Skeletal muscle tissue (tissue), 4 donors: ENCODE data around the gene PLOD3. TPM values are rescaled to one million over a fixed set of nuclear protein-coding genes. Genes with fewer than 3 reads are reported as not detected.

ENCODE experiments used
- H3K27ac ChIP-seq: one replicate; pipeline ENCODE4 v1.7.0; 2013; ENCODE audit warnings: mild to moderate bottlenecking, low read depth, low read length, inconsistent platforms
- H3K27me3 ChIP-seq, 3 donors: one replicate each; pipeline ENCODE4 v1.7.0; 2013; ENCODE audit warnings: low read length in 3 of 3; ENCODE audit not compliant: control insufficient read depth in 3 of 3, insufficient read depth in 3 of 3
- H3K36me3 ChIP-seq, 3 donors: one replicate each; pipeline ENCODE4 v1.7.0; 2013; ENCODE audit warnings: low read length in 3 of 3; ENCODE audit not compliant: control insufficient read depth in 3 of 3, insufficient read depth in 3 of 3
- H3K4me1 ChIP-seq, 3 donors: one replicate each; pipeline ENCODE4 v1.7.0; 2013; ENCODE audit warnings: low read length in 3 of 3, mild to moderate bottlenecking in 3 of 3; ENCODE audit not compliant: control insufficient read depth in 3 of 3, insufficient read depth in 3 of 3
- H3K4me3 ChIP-seq, 3 donors: one replicate each; pipeline ENCODE4 v1.7.0; 2013; ENCODE audit warnings: low read length in 3 of 3
- H3K9ac ChIP-seq, 3 donors: one replicate each; pipeline ENCODE4 v1.7.0; 2013; ENCODE audit warnings: low read length in 3 of 3, mild to moderate bottlenecking in 3 of 3, moderate library complexity in 2 of 3, low read depth in 1 of 3
- H3K9me3 ChIP-seq, 3 donors: one replicate each; pipeline ENCODE4 v1.7.0; 2013; ENCODE audit warnings: low read length in 3 of 3; ENCODE audit not compliant: control insufficient read depth in 3 of 3
- total RNA-seq: library from RNA; depleted of rRNA; stranded (reverse); fragments of >200 nt; gene quantifications from one replicate; pipeline ENCODE4 v1.2.3, GENCODE V29; 2014
- donor health status: Osteomylitis.

The PLOD3 gene
- total RNA-seq, 1 donor from 2014 or later, result 20.9 TPM

GRCh38 chr7:101186844-101187428 is 30.4 kb downstream of the PLOD3 start:
- H3K36me3 ChIP-seq, result no peaks in the 10 kb centered on the region
- no peaks in the 10 kb centered on the region for H3K9me3 ChIP-seq
- peaks cover 0 to 6% (median 3%) of the 10 kb centered on the region in 3 donors for H3K27me3 ChIP-seq
- H3K9ac ChIP-seq, result no peak overlapping the region
- H3K4me3 ChIP-seq, result no peak overlapping the region
- peaks cover 0 to 3% (median 0%) of the 10 kb centered on the region in 3 donors for H3K4me1 ChIP-seq
- H3K27ac ChIP-seq, result no peak overlapping the region

- H3K9me3 ChIP-seq, result no peaks in the 10 kb centered on the region
- H3K9ac ChIP-seq, result no peak overlapping the region
- H3K27ac ChIP-seq, result no peak overlapping the region
- H3K27me3 ChIP-seq, result peaks cover 0 to 6% (median 3%) of the 10 kb centered on the region in 3 donors
- H3K4me1 ChIP-seq, result peaks cover 0 to 3% (median 0%) of the 10 kb centered on the region in 3 donors
- H3K4me3 ChIP-seq, result no peak overlapping the region
- no peaks in the 10 kb centered on the region for H3K36me3 ChIP-seq
Measured at GRCh38 chr7:101186194-101186593, 31.2 kb downstream of the PLOD3 start.

- peaks cover 7 to 14% (median 9%) of the 10 kb centered on the region in 3 donors for H3K27me3 ChIP-seq
- H3K9ac ChIP-seq, result no peak overlapping the region
- no peaks in the 10 kb centered on the region for H3K36me3 ChIP-seq
- no peak overlapping the region for H3K4me3 ChIP-seq
- no peak overlapping the region for H3K27ac ChIP-seq
- peaks cover 0 to 3% (median 0%) of the 10 kb centered on the region in 3 donors for H3K4me1 ChIP-seq
- no peaks in the 10 kb centered on the region for H3K9me3 ChIP-seq
Measured at GRCh38 chr7:101185258-101185839, 32.0 kb downstream of the PLOD3 start.

- Histone ChIP-seq H3K27ac (no peak within 1 kb of the TSS), H3K4me3 (no peak within 1 kb of the TSS), H3K4me1 (peaks cover 0 to 3% (median 0%) of the 10 kb centered on the region in 3 donors), H3K27me3 (peaks cover 44 to 54% (median 50%) of the 10 kb centered on the region in 3 donors), H3K9me3 (no peaks in the 10 kb centered on the region), H3K36me3 (no peaks in the 10 kb centered on the region), H3K9ac (no peak within 1 kb of the TSS)
Measured at GRCh38 chr7:101180130-101180755, 37.1 kb downstream of the PLOD3 start, which contains the start of gene NAT16. NAT16 (minus strand) TSS chr7:101180293; CDS start chr7:101174807, 5,486 bp downstream.

- no peak overlapping the region for H3K4me3 ChIP-seq
- no peak overlapping the region for H3K27ac ChIP-seq
- H3K27me3 ChIP-seq, result peaks cover 48 to 54% (median 52%) of the 10 kb centered on the region in 3 donors
- peaks cover 0 to 3% (median 0%) of the 10 kb centered on the region in 3 donors for H3K4me1 ChIP-seq
- no peaks in the 10 kb centered on the region for H3K36me3 ChIP-seq
- H3K9me3 ChIP-seq, result no peaks in the 10 kb centered on the region
- H3K9ac ChIP-seq, result no peak overlapping the region
Measured at GRCh38 chr7:101179713-101180112, 37.7 kb downstream of the PLOD3 start.

GRCh38 chr7:101179117-101179516 is 38.3 kb downstream of the PLOD3 start:
- Histone ChIP-seq H3K27me3 (peaks cover 54 to 60% (median 58%) of the 10 kb centered on the region in 3 donors), H3K4me1 (peaks cover 0 to 3% (median 2%) of the 10 kb centered on the region in 3 donors), H3K4me3 (no peak overlapping the region), H3K27ac (no peak overlapping the region), H3K9me3 (no peaks in the 10 kb centered on the region), H3K36me3 (no peaks in the 10 kb centered on the region), H3K9ac (no peak overlapping the region)

- Histone ChIP-seq H3K9me3 (no peaks in the 10 kb centered on the region), H3K27me3 (peaks cover 67 to 75% (median 73%) of the 10 kb centered on the region in 3 donors), H3K4me3 (no peak overlapping the region), H3K27ac (no peak overlapping the region), H3K4me1 (peaks cover 10 to 13% (median 11%) of the 10 kb centered on the region in 3 donors), H3K9ac (no peak overlapping the region), H3K36me3 (no peaks in the 10 kb centered on the region)
Measured at GRCh38 chr7:101177644-101178043, 39.7 kb downstream of the PLOD3 start.

GRCh38 chr7:101175664-101176063 is 41.7 kb downstream of the PLOD3 start:
- H3K4me3 ChIP-seq, result no peak overlapping the region
- peaks cover 14 to 22% (median 19%) of the 10 kb centered on the region in 3 donors for H3K4me1 ChIP-seq
- H3K27me3 ChIP-seq, result peaks cover 83 to 91% (median 89%) of the 10 kb centered on the region in 3 donors

GRCh38 chr7:101174322-101174854 is 43.0 kb downstream of the PLOD3 start:
- Histone ChIP-seq H3K27ac (no peak overlapping the region), H3K4me3 (no peak overlapping the region), H3K27me3 (peaks cover 88 to 93% (median 90%) of the 10 kb centered on the region in 3 donors)

More at GRCh38 chr7:101175664-101176063, 41.7 kb downstream of the PLOD3 start:
- Histone ChIP-seq H3K36me3 (no peaks in the 10 kb centered on the region), H3K9ac (no peak overlapping the region), H3K9me3 (no peaks in the 10 kb centered on the region), H3K27ac (no peak overlapping the region)

More at GRCh38 chr7:101174322-101174854, 43.0 kb downstream of the PLOD3 start:
- H3K4me1 ChIP-seq, result peaks cover 19 to 28% (median 27%) of the 10 kb centered on the region in 3 donors
- H3K9me3 ChIP-seq, result no peaks in the 10 kb centered on the region
- H3K36me3 ChIP-seq, result no peaks in the 10 kb centered on the region
- no peak overlapping the region for H3K9ac ChIP-seq
